GM18517 (cell line): ENCODE data around the gene LRRTM3.

Source experiments
- ATAC-seq: cut with Tn5 transposase; IDR thresholded peaks from one replicate; pipeline ENCODE4 v1.9.1; 2021; ENCODE audit warnings: mild to moderate bottlenecking, moderate library complexity; ENCODE audit not compliant: unreplicated experiment

The LRRTM3 gene

GRCh38 chr10:66931949-66932343 lies 6.1 kb downstream of the LRRTM3 start:
- ATAC-seq, result no peak

GRCh38 chr10:66934711-66935110 lies 8.9 kb downstream of the LRRTM3 start:
- ATAC-seq, result no peak

- no peak for ATAC-seq
Measured at GRCh38 chr10:66940965-66941364, 15.1 kb downstream of the LRRTM3 start.

- no peak for ATAC-seq
Measured at GRCh38 chr10:66941491-66941890, 15.7 kb downstream of the LRRTM3 start.

- no peak for ATAC-seq
Measured at GRCh38 chr10:66942407-66942806, 16.6 kb downstream of the LRRTM3 start.

- ATAC-seq, result no peak
Measured at GRCh38 chr10:66943590-66943989, 17.8 kb downstream of the LRRTM3 start.

GRCh38 chr10:66951896-66952295 lies 26.1 kb downstream of the LRRTM3 start:
- ATAC-seq, result no peak

GRCh38 chr10:66958466-66958865 lies 32.6 kb downstream of the LRRTM3 start:
- ATAC-seq, result no peak

- no peak for ATAC-seq
Measured at GRCh38 chr10:66964946-66965345, 39.1 kb downstream of the LRRTM3 start.

- no peak for ATAC-seq
Measured at GRCh38 chr10:66980246-66980815, 54.5 kb downstream of the LRRTM3 start.

GRCh38 chr10:66981361-66982052 lies 55.7 kb downstream of the LRRTM3 start:
- no peak for ATAC-seq

- ATAC-seq, result no peak
Measured at GRCh38 chr10:66982053-66982420, 56.2 kb downstream of the LRRTM3 start.

- ATAC-seq, result no peak
Measured at GRCh38 chr10:66982792-66983474, 57.1 kb downstream of the LRRTM3 start.

- ATAC-seq, result no peak
Measured at GRCh38 chr10:66983475-66983818, 57.6 kb downstream of the LRRTM3 start.

GRCh38 chr10:66990143-66990830 lies 64.5 kb downstream of the LRRTM3 start:
- no peak for ATAC-seq

GRCh38 chr10:66996996-66997395 lies 71.2 kb downstream of the LRRTM3 start:
- ATAC-seq, result no peak

GRCh38 chr10:66999762-67000545 lies 74.1 kb downstream of the LRRTM3 start:
- ATAC-seq, result no peak

- no peak for ATAC-seq
Measured at GRCh38 chr10:67004690-67005089, 78.9 kb downstream of the LRRTM3 start.

GRCh38 chr10:67005981-67006380 lies 80.1 kb downstream of the LRRTM3 start:
- ATAC-seq, result no peak

GRCh38 chr10:67011480-67011879 lies 85.6 kb downstream of the LRRTM3 start:
- ATAC-seq, result no peak

- ATAC-seq, result no peak
Measured at GRCh38 chr10:67011981-67012380, 86.1 kb downstream of the LRRTM3 start.
